PC-9 (cell line): ENCODE measurements around the gene DLG2.

Source experiments
- EZH2 ChIP-seq: fragments of 200-600 bp; sonication (generic); IDR thresholded peaks from 2 replicates; pipeline ENCODE4 v1.8.0; 2017; ENCODE audit warnings: antibody characterized with exemption, low read depth
- TF ChIP-seq, protein P1 (sequence below): fragments of 200-600 bp; sonication (generic); conservative IDR thresholded peaks from 2 replicates; pipeline ENCODE4 v1.6.1; 2017; ENCODE audit warnings: mixed run types, antibody characterized with exemption, mild to moderate bottlenecking, moderate library complexity

DNA sequence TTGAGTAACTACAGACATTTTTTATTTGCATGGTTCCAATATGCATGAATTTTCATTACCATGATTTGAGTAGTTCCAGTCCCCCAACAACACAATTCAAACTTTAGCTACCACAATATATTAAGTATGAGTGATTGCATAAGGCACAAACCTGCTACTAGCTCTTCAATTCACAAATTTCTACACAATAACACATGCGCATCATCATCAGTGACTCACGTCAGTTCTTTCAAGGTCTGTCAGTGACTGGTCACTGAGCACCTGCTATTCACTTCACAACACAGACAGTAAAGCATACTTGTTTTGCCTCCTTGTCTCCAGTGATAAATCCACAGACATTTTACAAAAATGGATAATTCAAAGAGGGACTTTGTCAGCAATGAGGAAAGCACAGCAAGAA is 1905.9 kb downstream of the DLG2 start:
- TF ChIP-seq, protein P1, sequence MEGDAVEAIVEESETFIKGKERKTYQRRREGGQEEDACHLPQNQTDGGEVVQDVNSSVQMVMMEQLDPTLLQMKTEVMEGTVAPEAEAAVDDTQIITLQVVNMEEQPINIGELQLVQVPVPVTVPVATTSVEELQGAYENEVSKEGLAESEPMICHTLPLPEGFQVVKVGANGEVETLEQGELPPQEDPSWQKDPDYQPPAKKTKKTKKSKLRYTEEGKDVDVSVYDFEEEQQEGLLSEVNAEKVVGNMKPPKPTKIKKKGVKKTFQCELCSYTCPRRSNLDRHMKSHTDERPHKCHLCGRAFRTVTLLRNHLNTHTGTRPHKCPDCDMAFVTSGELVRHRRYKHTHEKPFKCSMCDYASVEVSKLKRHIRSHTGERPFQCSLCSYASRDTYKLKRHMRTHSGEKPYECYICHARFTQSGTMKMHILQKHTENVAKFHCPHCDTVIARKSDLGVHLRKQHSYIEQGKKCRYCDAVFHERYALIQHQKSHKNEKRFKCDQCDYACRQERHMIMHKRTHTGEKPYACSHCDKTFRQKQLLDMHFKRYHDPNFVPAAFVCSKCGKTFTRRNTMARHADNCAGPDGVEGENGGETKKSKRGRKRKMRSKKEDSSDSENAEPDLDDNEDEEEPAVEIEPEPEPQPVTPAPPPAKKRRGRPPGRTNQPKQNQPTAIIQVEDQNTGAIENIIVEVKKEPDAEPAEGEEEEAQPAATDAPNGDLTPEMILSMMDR: no peak
- no peak for TF ChIP-seq EZH2
